HEK293 (cell line): Measurements from ENCODE around the gene CTIF.

Experiments used
- CTCF ChIA-PET: fragments of 350-600 bp; formaldehyde crosslinking; extraction: SDS; loops from one replicate; lab custom pipeline; 2021; ENCODE audit warnings: antibody characterized with exemption; lab: Yijun Ruan, JAX
- POLR2A ChIA-PET: fragments of 300-600 bp; formaldehyde crosslinking; extraction: SDS; loops from one replicate; lab custom pipeline; 2020; ENCODE audit warnings: antibody characterized with exemption, inconsistent platforms; lab: Yijun Ruan, JAX
- H3K27ac ChIP-seq: fragments of 200-500 bp; sonication (Bioruptor generic); 2 replicates; pipeline ENCODE4 v1.5.1; 2014; ENCODE audit warnings: low read depth, low read length, control low read depth, inconsistent platforms; ENCODE audit errors: extremely low read depth
- H3K36me3 ChIP-seq, 2 experiments: fragments of 200-500 bp in 1 of 2; sonication (Bioruptor generic) in 1 of 2; 1 replicate in 1 of 2; 2 replicates in 1 of 2; pipeline ENCODE4 v1.5.1; 2014 to 2017; ENCODE audit warnings: inconsistent platforms in 2 of 2, low read length in 2 of 2; ENCODE audit not compliant: control insufficient read depth in 2 of 2, insufficient read depth in 1 of 2
- H3K4me1 ChIP-seq: fragments of 200-500 bp; sonication (Bioruptor generic); 2 replicates; pipeline ENCODE4 v1.5.1; 2014; ENCODE audit warnings: mild to moderate bottlenecking, low read length, inconsistent platforms; ENCODE audit not compliant: control insufficient read depth, insufficient read depth
- H3K4me3 ChIP-seq: 2 replicates; pipeline ENCODE4 v1.5.1; 2011; ENCODE audit warnings: low read depth, mild to moderate bottlenecking, control low read depth, low read length, moderate library complexity
- H3K9me3 ChIP-seq: fragments of 200-500 bp; sonication (Bioruptor generic); 2 replicates; pipeline ENCODE4 v1.5.1; 2014; ENCODE audit warnings: low read depth, low read length, inconsistent platforms; ENCODE audit not compliant: control insufficient read depth, insufficient read depth
- EGR2 ChIP-seq: fragments of 450-650 bp; formaldehyde crosslinking; IDR thresholded peaks from 2 replicates; pipeline ENCODE4 v1.5.1; 2016; ENCODE audit warnings: low read depth, missing biosample characterization, missing genetic modification characterization
- KLF9 ChIP-seq: fragments of 450-650 bp; formaldehyde crosslinking; IDR thresholded peaks from 2 replicates; pipeline ENCODE4 v1.5.1; 2016; ENCODE audit warnings: missing biosample characterization, missing genetic modification characterization, low read depth
- RBAK ChIP-seq: fragments of 450-650 bp; formaldehyde crosslinking; IDR thresholded peaks from 2 replicates; pipeline ENCODE4 v1.5.1; 2016; ENCODE audit warnings: missing biosample characterization, missing genetic modification characterization
- SALL2 ChIP-seq: fragments of 450-650 bp; formaldehyde crosslinking; IDR thresholded peaks from 2 replicates; pipeline ENCODE4 v1.5.0; 2017; ENCODE audit warnings: missing biosample characterization, mild to moderate bottlenecking, missing genetic modification characterization, borderline replicate concordance
- SETDB1 ChIP-seq: IDR thresholded peaks from one replicate; pipeline ENCODE4 v1.6.1; 2017; ENCODE audit warnings: mild to moderate bottlenecking, low read length, moderate library complexity, mixed read lengths; ENCODE audit not compliant: insufficient read length
- SP7 ChIP-seq: fragments of 450-650 bp; formaldehyde crosslinking; IDR thresholded peaks from 2 replicates; pipeline ENCODE4 v1.5.1; 2016; ENCODE audit warnings: missing biosample characterization, missing genetic modification characterization
- YY2 ChIP-seq: fragments of 450-650 bp; formaldehyde crosslinking; IDR thresholded peaks from 2 replicates; pipeline ENCODE4 v1.5.1; 2016; ENCODE audit warnings: missing biosample characterization, missing genetic modification characterization
- ZFHX2 ChIP-seq: fragments of 450-650 bp; formaldehyde crosslinking; conservative IDR thresholded peaks from 2 replicates; pipeline ENCODE4 v1.5.1; 2016; ENCODE audit warnings: missing biosample characterization, missing genetic modification characterization
- ZIC2 ChIP-seq: fragments of 450-650 bp; formaldehyde crosslinking; IDR thresholded peaks from 2 replicates; pipeline ENCODE4 v1.5.1; 2016; ENCODE audit warnings: missing biosample characterization, missing genetic modification characterization
- ZNF19 ChIP-seq: fragments of 450-650 bp; formaldehyde crosslinking; IDR thresholded peaks from 2 replicates; pipeline ENCODE4; 2016; ENCODE audit warnings: missing biosample characterization, missing genetic modification characterization, low read depth
- ZNF211 ChIP-seq: fragments of 450-650 bp; formaldehyde crosslinking; IDR thresholded peaks from 2 replicates; pipeline ENCODE4 v1.5.1; 2016; ENCODE audit warnings: low read depth, missing biosample characterization, missing genetic modification characterization
- ZNF341 ChIP-seq: fragments of 450-650 bp; formaldehyde crosslinking; IDR thresholded peaks from 2 replicates; pipeline ENCODE4; 2016; ENCODE audit warnings: low read depth, missing biosample characterization, missing genetic modification characterization
- ZNF623 ChIP-seq: fragments of 450-650 bp; formaldehyde crosslinking; IDR thresholded peaks from 2 replicates; pipeline ENCODE4 v1.5.1; 2016; ENCODE audit warnings: missing biosample characterization, missing genetic modification characterization
- ZNF660 ChIP-seq: fragments of 450-650 bp; IDR thresholded peaks from 2 replicates; pipeline ENCODE4 v1.5.1; 2018; ENCODE audit warnings: missing biosample characterization, mild to moderate bottlenecking, missing genetic modification characterization
- ZNF670 ChIP-seq: fragments of 450-650 bp; formaldehyde crosslinking; IDR thresholded peaks from 2 replicates; pipeline ENCODE4 v1.5.1; 2016; ENCODE audit warnings: missing biosample characterization, missing genetic modification characterization, low read depth
- ZNF777 ChIP-seq: fragments of 450-650 bp; formaldehyde crosslinking; IDR thresholded peaks from 2 replicates; pipeline ENCODE4 v1.5.1; 2017; ENCODE audit warnings: missing biosample characterization, missing genetic modification characterization, borderline replicate concordance
- TF ChIP-seq, protein P1 (sequence below): fragments of 450-650 bp; formaldehyde crosslinking; IDR thresholded peaks from 2 replicates; pipeline ENCODE4 v1.5.1; 2016; ENCODE audit warnings: missing biosample characterization, missing genetic modification characterization
- TF ChIP-seq, protein P2 (sequence below): fragments of 450-650 bp; formaldehyde crosslinking; IDR thresholded peaks from 2 replicates; pipeline ENCODE4 v1.5.1; 2016; ENCODE audit warnings: missing biosample characterization, missing genetic modification characterization, borderline replicate concordance
- TF ChIP-seq, protein P3 (sequence below): fragments of 450-650 bp; formaldehyde crosslinking; IDR thresholded peaks from 2 replicates; pipeline ENCODE4 v1.5.1; 2017; ENCODE audit warnings: missing biosample characterization, missing genetic modification characterization
- TF ChIP-seq, protein P4 (sequence below): fragments of 450-650 bp; formaldehyde crosslinking; IDR thresholded peaks from 2 replicates; pipeline ENCODE4 v1.5.1; 2016; ENCODE audit warnings: missing biosample characterization, missing genetic modification characterization

CTIF gene

DNA sequence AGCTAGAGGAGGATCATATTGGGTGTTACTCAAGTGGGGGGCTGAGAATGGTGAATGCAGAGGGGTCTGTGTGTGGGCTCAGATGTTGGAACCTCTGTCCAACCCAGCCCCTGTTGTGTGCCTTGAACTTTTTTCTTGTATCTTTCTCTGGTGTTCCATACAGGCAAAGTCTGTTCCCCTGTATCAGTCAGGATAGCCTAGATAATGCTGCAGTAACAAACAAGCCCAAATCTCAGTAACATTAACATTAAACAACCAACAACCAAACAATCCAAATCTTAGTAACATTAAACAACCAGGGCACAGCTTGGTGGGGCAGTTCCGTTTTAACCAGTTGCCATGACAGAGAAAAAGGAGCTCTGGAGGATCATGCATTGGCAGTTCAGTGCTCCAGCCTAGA lies 103.7 kb downstream of the CTIF start:
- Histone ChIP-seq H3K27ac (no peak overlapping the region), H3K4me1 (no peaks in the 10 kb centered on the region), H3K36me3 (no peaks in the 10 kb centered on the region; a peak in 1 of 3 replicates), H3K9me3 (no peaks in the 10 kb centered on the region), H3K4me3 (no peak overlapping the region)
- ChIA-PET POLR2A (no interaction called here), CTCF (interaction anchor here (0.6 kb wide), 1 partner anchor 1000 kb away, joined by 4 read pairs; no protein-coding TSS in a partner anchor)
- TF ChIP-seq ZNF623 (tag by site-specific recombination) = no peak
- peak; percentile 91 for TF ChIP-seq RBAK (tag by site-specific recombination)

DNA sequence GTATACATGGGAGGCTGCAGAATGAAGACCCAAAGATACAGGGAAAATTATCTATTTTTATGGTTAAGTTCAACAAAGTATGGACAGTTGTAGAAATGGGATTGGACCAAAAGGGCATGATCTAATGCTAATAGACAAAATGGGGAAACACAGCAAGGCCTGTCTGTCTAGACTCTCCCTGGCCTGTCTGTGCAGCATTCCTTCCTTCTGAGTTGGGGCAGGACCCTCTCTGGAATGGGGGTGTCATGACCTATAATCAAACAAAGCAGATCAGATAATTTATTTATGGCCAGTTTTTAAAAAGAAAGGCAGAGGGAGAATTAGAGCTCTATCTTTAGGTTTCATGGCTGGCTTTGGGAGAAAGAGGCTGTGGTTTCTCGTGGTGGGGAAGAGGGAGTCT lies 104.4 kb downstream of the CTIF start:
- Histone ChIP-seq H3K4me3 (no peak overlapping the region), H3K9me3 (no peaks in the 10 kb centered on the region), H3K36me3 (no peaks in the 10 kb centered on the region; a peak in 1 of 3 replicates), H3K27ac (no peak overlapping the region), H3K4me1 (no peaks in the 10 kb centered on the region)
- CTCF ChIA-PET = interaction anchor here (0.6 to 1.4 kb wide), 4 partner anchors 12 to 1000 kb away, joined by 3 to 5 read pairs (median 4); no protein-coding TSS in a partner anchor
- TF ChIP-seq ZNF670 (tag by site-specific recombination) = no peak
- TF ChIP-seq, protein P1, sequence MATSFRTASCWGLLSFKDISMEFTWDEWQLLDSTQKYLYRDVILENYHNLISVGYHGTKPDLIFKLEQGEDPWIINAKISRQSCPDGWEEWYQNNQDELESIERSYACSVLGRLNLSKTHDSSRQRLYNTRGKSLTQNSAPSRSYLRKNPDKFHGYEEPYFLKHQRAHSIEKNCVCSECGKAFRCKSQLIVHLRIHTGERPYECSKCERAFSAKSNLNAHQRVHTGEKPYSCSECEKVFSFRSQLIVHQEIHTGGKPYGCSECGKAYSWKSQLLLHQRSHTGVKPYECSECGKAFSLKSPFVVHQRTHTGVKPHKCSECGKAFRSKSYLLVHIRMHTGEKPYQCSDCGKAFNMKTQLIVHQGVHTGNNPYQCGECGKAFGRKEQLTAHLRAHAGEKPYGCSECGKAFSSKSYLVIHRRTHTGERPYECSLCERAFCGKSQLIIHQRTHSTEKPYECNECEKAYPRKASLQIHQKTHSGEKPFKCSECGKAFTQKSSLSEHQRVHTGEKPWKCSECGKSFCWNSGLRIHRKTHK (tag by site-specific recombination) = no peak
- no peak for TF ChIP-seq ZNF211 (tag by site-specific recombination)
- no peak for TF ChIP-seq ZNF777
- no peak for TF ChIP-seq SP7 (tag by site-specific recombination)
- no peak for TF ChIP-seq ZNF19 (tag by site-specific recombination)
- TF ChIP-seq ZNF660 (tag by site-specific recombination) = no peak
- no peak for TF ChIP-seq ZNF341 (tag by site-specific recombination)
- no peak for TF ChIP-seq SALL2 (tag by site-specific recombination)
- POLR2A ChIA-PET = no interaction called here

DNA sequence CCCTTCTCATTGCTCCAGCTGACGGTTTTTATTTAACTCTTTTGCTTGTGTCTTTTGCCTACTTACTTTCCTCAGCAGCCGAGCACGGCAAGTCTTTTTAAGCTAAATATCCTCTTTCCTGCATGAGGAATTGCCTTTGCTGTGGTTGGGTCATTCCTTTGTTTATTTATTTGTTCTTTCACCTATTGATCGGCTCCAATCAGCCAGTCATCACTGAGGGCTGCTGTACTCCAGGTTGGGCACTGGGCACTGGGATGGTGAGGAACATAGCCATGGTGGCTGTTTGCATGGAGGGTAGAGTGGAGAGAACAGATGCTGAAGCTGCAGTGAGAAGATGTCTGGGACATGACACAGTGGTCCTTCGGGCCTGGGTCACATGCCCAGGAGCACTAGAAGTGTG lies 105.2 kb downstream of the CTIF start:
- Histone ChIP-seq H3K36me3 (no peaks in the 10 kb centered on the region; a peak in 1 of 3 replicates), H3K4me3 (no peak overlapping the region), H3K9me3 (no peaks in the 10 kb centered on the region), H3K4me1 (no peaks in the 10 kb centered on the region), H3K27ac (no peak overlapping the region)
- ChIA-PET POLR2A (no interaction called here), CTCF (interaction anchor here (0.6 to 1.8 kb wide), 5 partner anchors 13 to 198 kb away, joined by 3 to 5 read pairs (median 3); no protein-coding TSS in a partner anchor)
- no peak for TF ChIP-seq KLF9 (tag by site-specific recombination)

DNA sequence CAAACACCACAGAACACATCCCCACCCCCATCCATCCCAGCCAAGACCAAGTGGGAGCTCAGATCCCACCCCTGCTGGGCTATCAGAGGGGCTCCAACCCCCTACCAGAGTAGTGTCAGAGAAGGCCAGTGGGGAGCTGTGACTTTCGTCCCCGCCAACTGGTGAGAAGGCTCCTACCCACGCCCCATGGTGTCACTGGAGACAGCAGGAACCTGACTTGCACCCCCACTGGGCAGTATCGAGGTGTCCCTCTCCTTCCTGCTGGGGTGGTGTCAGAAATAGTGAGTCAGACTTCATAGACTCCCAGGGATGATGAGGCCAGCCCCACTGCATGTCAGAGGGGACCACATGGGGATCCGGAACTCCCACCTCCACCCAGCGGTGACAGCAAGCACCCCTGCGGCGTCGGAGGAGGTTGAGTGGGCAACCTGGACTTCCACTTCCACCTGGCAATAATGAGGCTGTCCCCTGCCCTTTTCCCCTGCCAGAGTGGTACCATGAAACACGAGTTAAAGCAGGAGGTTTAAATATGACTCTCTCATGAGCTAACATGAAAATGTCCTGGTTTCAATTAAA lies 106.7 kb downstream of the CTIF start:
- Histone ChIP-seq H3K4me3 (no peak overlapping the region), H3K9me3 (no peaks in the 10 kb centered on the region), H3K36me3 (no peaks in the 10 kb centered on the region; a peak in 1 of 3 replicates), H3K4me1 (no peaks in the 10 kb centered on the region), H3K27ac (no peak overlapping the region)
- CTCF ChIA-PET = interaction anchor here (0.6 to 1.8 kb wide), 3 partner anchors 9 to 312 kb away, joined by 3 to 4 read pairs (median 4); no protein-coding TSS in a partner anchor
- POLR2A ChIA-PET = no interaction called here
- TF ChIP-seq ZFHX2 (peak; percentile 52; the same call in 1 of the 2 replicates), EGR2 (tag by site-specific recombination) (0 out of 2 replicates have a peak, but pooled peaks have one; percentile 10), SP7 (tag by site-specific recombination) (no peak), SETDB1 (no peak), ZIC2 (peak; percentile 100), YY2 (tag by site-specific recombination) (no peak)
- TF ChIP-seq, protein P2, sequence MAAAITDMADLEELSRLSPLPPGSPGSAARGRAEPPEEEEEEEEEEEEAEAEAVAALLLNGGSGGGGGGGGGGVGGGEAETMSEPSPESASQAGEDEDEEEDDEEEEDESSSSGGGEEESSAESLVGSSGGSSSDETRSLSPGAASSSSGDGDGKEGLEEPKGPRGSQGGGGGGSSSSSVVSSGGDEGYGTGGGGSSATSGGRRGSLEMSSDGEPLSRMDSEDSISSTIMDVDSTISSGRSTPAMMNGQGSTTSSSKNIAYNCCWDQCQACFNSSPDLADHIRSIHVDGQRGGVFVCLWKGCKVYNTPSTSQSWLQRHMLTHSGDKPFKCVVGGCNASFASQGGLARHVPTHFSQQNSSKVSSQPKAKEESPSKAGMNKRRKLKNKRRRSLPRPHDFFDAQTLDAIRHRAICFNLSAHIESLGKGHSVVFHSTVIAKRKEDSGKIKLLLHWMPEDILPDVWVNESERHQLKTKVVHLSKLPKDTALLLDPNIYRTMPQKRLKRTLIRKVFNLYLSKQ (tag by site-specific recombination) = no peak
- TF ChIP-seq, protein P3, sequence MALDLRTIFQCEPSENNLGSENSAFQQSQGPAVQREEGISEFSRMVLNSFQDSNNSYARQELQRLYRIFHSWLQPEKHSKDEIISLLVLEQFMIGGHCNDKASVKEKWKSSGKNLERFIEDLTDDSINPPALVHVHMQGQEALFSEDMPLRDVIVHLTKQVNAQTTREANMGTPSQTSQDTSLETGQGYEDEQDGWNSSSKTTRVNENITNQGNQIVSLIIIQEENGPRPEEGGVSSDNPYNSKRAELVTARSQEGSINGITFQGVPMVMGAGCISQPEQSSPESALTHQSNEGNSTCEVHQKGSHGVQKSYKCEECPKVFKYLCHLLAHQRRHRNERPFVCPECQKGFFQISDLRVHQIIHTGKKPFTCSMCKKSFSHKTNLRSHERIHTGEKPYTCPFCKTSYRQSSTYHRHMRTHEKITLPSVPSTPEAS (tag by site-specific recombination) = no peak
- TF ChIP-seq, protein P4, sequence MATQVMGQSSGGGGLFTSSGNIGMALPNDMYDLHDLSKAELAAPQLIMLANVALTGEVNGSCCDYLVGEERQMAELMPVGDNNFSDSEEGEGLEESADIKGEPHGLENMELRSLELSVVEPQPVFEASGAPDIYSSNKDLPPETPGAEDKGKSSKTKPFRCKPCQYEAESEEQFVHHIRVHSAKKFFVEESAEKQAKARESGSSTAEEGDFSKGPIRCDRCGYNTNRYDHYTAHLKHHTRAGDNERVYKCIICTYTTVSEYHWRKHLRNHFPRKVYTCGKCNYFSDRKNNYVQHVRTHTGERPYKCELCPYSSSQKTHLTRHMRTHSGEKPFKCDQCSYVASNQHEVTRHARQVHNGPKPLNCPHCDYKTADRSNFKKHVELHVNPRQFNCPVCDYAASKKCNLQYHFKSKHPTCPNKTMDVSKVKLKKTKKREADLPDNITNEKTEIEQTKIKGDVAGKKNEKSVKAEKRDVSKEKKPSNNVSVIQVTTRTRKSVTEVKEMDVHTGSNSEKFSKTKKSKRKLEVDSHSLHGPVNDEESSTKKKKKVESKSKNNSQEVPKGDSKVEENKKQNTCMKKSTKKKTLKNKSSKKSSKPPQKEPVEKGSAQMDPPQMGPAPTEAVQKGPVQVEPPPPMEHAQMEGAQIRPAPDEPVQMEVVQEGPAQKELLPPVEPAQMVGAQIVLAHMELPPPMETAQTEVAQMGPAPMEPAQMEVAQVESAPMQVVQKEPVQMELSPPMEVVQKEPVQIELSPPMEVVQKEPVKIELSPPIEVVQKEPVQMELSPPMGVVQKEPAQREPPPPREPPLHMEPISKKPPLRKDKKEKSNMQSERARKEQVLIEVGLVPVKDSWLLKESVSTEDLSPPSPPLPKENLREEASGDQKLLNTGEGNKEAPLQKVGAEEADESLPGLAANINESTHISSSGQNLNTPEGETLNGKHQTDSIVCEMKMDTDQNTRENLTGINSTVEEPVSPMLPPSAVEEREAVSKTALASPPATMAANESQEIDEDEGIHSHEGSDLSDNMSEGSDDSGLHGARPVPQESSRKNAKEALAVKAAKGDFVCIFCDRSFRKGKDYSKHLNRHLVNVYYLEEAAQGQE (tag by site-specific recombination) = no peak
